SIG-M5 treated with dmso at 0.1 percent for 504 hours (cell line): ENCODE results near the gene SLC5A12.
"Not testable (repeated sequence)": the region's sequence is repeated elsewhere in the genome, so short reads cannot be mapped to it uniquely, and the experiment has no call there.

Experiments used
- DNase-seq: peaks from one replicate; lab custom pipeline; 2025; ENCODE audit not compliant: unreplicated experiment; lab: John Stamatoyannopoulos, UW

Gene SLC5A12

GRCh38 chr11:26662916-26663315, 58.9 kb downstream of the SLC5A12 start:
- DNase-seq: no peak

- DNase-seq: no peak
Observed at GRCh38 chr11:26655287-26655686, 66.6 kb downstream of the SLC5A12 start.

GRCh38 chr11:26651916-26652315, 69.9 kb downstream of the SLC5A12 start:
- DNase-seq: no peak

GRCh38 chr11:26649884-26650283, 72.0 kb downstream of the SLC5A12 start:
- peak; percentile 4 for DNase-seq

- not testable (repeated sequence) for DNase-seq
Observed at GRCh38 chr11:26643314-26643713, 78.5 kb downstream of the SLC5A12 start.

- no peak for DNase-seq
Observed at GRCh38 chr11:26632691-26633159, 89.1 kb downstream of the SLC5A12 start.

- DNase-seq: no peak
Observed at GRCh38 chr11:26626346-26626745, 95.5 kb downstream of the SLC5A12 start.

GRCh38 chr11:26623076-26623659, 98.7 kb downstream of the SLC5A12 start:
- no peak for DNase-seq

GRCh38 chr11:26622181-26622580, 99.7 kb downstream of the SLC5A12 start:
- DNase-seq: no peak

- DNase-seq: no peak
Observed at GRCh38 chr11:26621132-26621531, 100.7 kb downstream of the SLC5A12 start.

GRCh38 chr11:26620282-26621045, 101.4 kb downstream of the SLC5A12 start:
- DNase-seq: no peak

- no peak for DNase-seq
Observed at GRCh38 chr11:26618441-26618840, 103.4 kb downstream of the SLC5A12 start.
